Esophagus mucosa (tissue), 1 donor: ENCODE data around the gene UXT. TPM values are rescaled to one million over a fixed set of nuclear protein-coding genes. Genes with fewer than 3 reads are reported as not detected.
A peak's percentile ranks its signal among the peaks of the same experiment; 100 is the strongest.
"Not testable (repeated sequence)": the region's sequence is repeated elsewhere in the genome, so short reads cannot be mapped to it uniquely, and the experiment has no call there.

Experiments
- ATAC-seq: fragments of 200-7000 bp; cut with Tn5 transposase; one replicate; pipeline ENCODE4 v1.9.1; 2020
- total RNA-seq: library from RNA; stranded (reverse); gene quantifications from one replicate; pipeline ENCODE4 v1.2.4, GENCODE V29; 2023
- donor health status: DM: yes; HTN: yes; CAD: no.

UXT gene
- total RNA-seq, 1 donor from 2014 or later = 67.5 TPM

GRCh38 chrX:47613082-47613481 lies 45.9 kb downstream of the UXT start:
- no peak for ATAC-seq

GRCh38 chrX:47612418-47612817 lies 46.6 kb downstream of the UXT start:
- no peak for ATAC-seq

- no peak for ATAC-seq
Observed at GRCh38 chrX:47611926-47612325, 47.1 kb downstream of the UXT start.

- no peak for ATAC-seq
Observed at GRCh38 chrX:47611489-47611888, 47.5 kb downstream of the UXT start.

GRCh38 chrX:47610511-47610910 lies 48.5 kb downstream of the UXT start:
- peak; percentile 37 for ATAC-seq

GRCh38 chrX:47608130-47608810 lies 50.7 kb downstream of the UXT start:
- no peak for ATAC-seq

GRCh38 chrX:47607091-47607490 lies 51.9 kb downstream of the UXT start:
- ATAC-seq = no peak

- ATAC-seq = no peak
Observed at GRCh38 chrX:47605024-47605423, 54.0 kb downstream of the UXT start.

GRCh38 chrX:47603125-47603524 lies 55.9 kb downstream of the UXT start:
- ATAC-seq = not testable (repeated sequence)

Other genes with a start within 250 kb of the UXT start
- 4.2 TPM for gene ZNF41, start 176.0 kb downstream of the UXT start, total RNA-seq
- gene ARAF, start 98.0 kb downstream of the UXT start, total RNA-seq = 33.8 TPM
- 51.4 TPM for gene TIMP1, start 76.7 kb downstream of the UXT start, total RNA-seq
- gene SYN1, start 39.3 kb downstream of the UXT start, total RNA-seq = 0.16 TPM
- gene CFP, start 29.2 kb downstream of the UXT start, total RNA-seq = 0.48 TPM
- gene ELK1, start 8.6 kb downstream of the UXT start, total RNA-seq = 17.5 TPM
- gene ZNF81, start 177.7 kb upstream of the UXT start, total RNA-seq = 7.8 TPM